ENCODE data around the gene DCP2.

- no peak for TF ChIP-seq CTCF (IDR thresholded peaks at IDR 0.05)
- no peak for TF ChIP-seq POLR2A (IDR thresholded peaks at IDR 0.05)
Observed at GRCh38 chr5:113035096-113035495, 58.5 kb downstream of the DCP2 start.

Measured in suprapubic skin (tissue), 3 donors.